AG04449 (cell line): ENCODE results near the gene RBMS3.

Experiments used
- CTCF ChIA-PET: fragments of 350-600 bp; formaldehyde crosslinking; extraction: SDS; loops from one replicate; lab custom pipeline; 2021; ENCODE audit warnings: antibody characterized with exemption; lab: Yijun Ruan, JAX
- POLR2A ChIA-PET: fragments of 400-600, 350-600 bp; formaldehyde crosslinking; extraction: SDS; loops from one replicate; lab custom pipeline; 2020; ENCODE audit warnings: antibody characterized with exemption, inconsistent platforms; lab: Yijun Ruan, JAX
- DNase-seq: peaks from one replicate; pipeline ENCODE4 v3.0.0-alpha.2; 2010; ENCODE audit warnings: low read depth, low spot score
- H3K4me3 ChIP-seq: 2 replicates; pipeline ENCODE4 v1.5.1; 2011; ENCODE audit warnings: low read depth, mild to moderate bottlenecking, control low read depth, low read length
- TF ChIP-seq, protein P1 (sequence below): IDR thresholded peaks from one replicate; pipeline ENCODE4 v1.5.1; 2011; ENCODE audit warnings: mild to moderate bottlenecking, moderate library complexity, low read length, control low read depth, inconsistent platforms; ENCODE audit not compliant: insufficient read depth; ENCODE audit errors: missing control alignments

RBMS3 gene

GRCh38 chr3:29590012-29590411, 309.1 kb downstream of the RBMS3 start:
- DNase-seq = no peak
- CTCF ChIA-PET = no interaction called here
- no peak overlapping the region for H3K4me3 ChIP-seq
- TF ChIP-seq, protein P1, sequence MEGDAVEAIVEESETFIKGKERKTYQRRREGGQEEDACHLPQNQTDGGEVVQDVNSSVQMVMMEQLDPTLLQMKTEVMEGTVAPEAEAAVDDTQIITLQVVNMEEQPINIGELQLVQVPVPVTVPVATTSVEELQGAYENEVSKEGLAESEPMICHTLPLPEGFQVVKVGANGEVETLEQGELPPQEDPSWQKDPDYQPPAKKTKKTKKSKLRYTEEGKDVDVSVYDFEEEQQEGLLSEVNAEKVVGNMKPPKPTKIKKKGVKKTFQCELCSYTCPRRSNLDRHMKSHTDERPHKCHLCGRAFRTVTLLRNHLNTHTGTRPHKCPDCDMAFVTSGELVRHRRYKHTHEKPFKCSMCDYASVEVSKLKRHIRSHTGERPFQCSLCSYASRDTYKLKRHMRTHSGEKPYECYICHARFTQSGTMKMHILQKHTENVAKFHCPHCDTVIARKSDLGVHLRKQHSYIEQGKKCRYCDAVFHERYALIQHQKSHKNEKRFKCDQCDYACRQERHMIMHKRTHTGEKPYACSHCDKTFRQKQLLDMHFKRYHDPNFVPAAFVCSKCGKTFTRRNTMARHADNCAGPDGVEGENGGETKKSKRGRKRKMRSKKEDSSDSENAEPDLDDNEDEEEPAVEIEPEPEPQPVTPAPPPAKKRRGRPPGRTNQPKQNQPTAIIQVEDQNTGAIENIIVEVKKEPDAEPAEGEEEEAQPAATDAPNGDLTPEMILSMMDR = no peak
- POLR2A ChIA-PET = no interaction called here

GRCh38 chr3:29590461-29590860, 309.6 kb downstream of the RBMS3 start:
- POLR2A ChIA-PET = no interaction called here
- TF ChIP-seq, protein P1 = no peak

GRCh38 chr3:29591579-29591978, 310.7 kb downstream of the RBMS3 start:
- POLR2A ChIA-PET = no interaction called here

More at GRCh38 chr3:29590461-29590860, 309.6 kb downstream of the RBMS3 start:
- no peak overlapping the region for H3K4me3 ChIP-seq
- DNase-seq = no peak
- CTCF ChIA-PET = interaction anchor here (0.5 kb wide), 1 partner anchor 10 kb away, joined by 3 read pairs; no protein-coding TSS in a partner anchor

DNA sequence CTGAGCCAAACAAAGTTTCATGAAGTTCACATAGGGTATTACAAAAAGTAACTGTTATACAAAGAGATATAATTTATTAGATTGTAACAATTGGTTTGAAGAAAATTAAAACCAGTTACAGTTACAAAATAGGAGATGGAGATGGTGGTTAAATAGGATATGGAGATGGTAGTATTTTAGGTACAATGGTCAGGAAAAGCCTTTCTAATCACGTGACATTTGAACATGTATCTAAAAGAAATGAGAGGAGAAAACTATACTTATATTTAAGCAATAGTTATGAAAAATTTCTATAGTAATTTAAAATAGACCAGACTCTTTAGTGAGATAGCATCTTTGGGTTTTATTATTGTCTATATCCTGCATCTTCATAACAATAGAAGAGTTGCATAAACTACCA, 312.9 kb downstream of the RBMS3 start:
- TF ChIP-seq, protein P1 = no peak
- no peak for DNase-seq
- no peak overlapping the region for H3K4me3 ChIP-seq
- ChIA-PET POLR2A (no interaction called here), CTCF (no interaction called here)

More at GRCh38 chr3:29591579-29591978, 310.7 kb downstream of the RBMS3 start:
- CTCF ChIA-PET = no interaction called here
- no peak for DNase-seq
- no peak overlapping the region for H3K4me3 ChIP-seq
- TF ChIP-seq, protein P1 = no peak

- TF ChIP-seq, protein P1 = no peak
- no peak overlapping the region for H3K4me3 ChIP-seq
- ChIA-PET CTCF (no interaction called here), POLR2A (no interaction called here)
- no peak for DNase-seq
These were observed 313.4 kb downstream of the RBMS3 start for GRCh38 chr3:29594261-29594660.

- no peak for DNase-seq
- no peak overlapping the region for H3K4me3 ChIP-seq
- TF ChIP-seq, protein P1 = no peak
- CTCF ChIA-PET = no interaction called here
- POLR2A ChIA-PET = no interaction called here
These were observed 316.6 kb downstream of the RBMS3 start for GRCh38 chr3:29597376-29598008.
